ENCODE results near the gene NIN. TPM values are rescaled to one million over a fixed set of nuclear protein-coding genes. Genes with fewer than 3 reads are reported as not detected.

NIN gene
- total RNA-seq, 1 donor from 2014 or later = 104 TPM

- TF ChIP-seq CTCF (IDR thresholded peaks at IDR 0.05; ENCODE audit: partially characterized antibody, unreplicated experiment) = no peak
- Mint-ChIP-seq H3K27me3 (ENCODE audit: unreplicated experiment) (no peaks in the 10 kb centered on the region), H3K4me3 (ENCODE audit: unreplicated experiment) (no peak overlapping the region), H3K4me1 (ENCODE audit: low read depth, unreplicated experiment) (no peaks in the 10 kb centered on the region), H3K36me3 (ENCODE audit: unreplicated experiment) (no peaks in the 10 kb centered on the region), H3K9me3 (ENCODE audit: unreplicated experiment) (no peaks in the 10 kb centered on the region), H3K27ac (ENCODE audit: unreplicated experiment) (no peak overlapping the region)
- no peak for DNase-seq
These were observed 91.8 kb downstream of the NIN start for GRCh38 chr14:50739186-50739585.

DNA sequence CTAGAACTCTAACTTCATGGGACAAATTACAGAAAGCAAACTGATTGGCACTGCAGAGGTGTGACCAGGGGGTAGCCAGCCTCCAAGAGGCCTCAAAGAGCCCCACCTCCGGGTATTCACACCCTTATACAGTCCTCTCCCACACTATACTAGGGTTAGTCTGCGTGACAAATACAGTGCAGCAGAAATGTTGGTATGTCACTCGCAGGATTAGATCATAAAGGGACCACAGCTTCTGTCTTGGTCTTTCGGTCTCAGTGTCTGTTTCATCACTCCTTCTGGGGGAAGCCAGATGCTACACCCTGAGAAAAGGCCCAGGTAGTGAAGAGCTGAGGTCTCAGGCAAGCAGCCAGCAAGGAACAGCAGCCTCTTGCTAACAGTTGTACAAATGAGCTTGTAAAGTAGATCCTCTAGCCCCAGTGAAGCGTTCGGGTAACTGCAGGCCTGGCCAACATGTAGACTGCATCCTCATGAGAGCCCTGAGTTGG, 94.0 kb downstream of the NIN start:
- Mint-ChIP-seq H3K4me3 (ENCODE audit: unreplicated experiment) (no peak overlapping the region), H3K4me1 (ENCODE audit: low read depth, unreplicated experiment) (no peaks in the 10 kb centered on the region), H3K27me3 (ENCODE audit: unreplicated experiment) (no peaks in the 10 kb centered on the region), H3K9me3 (ENCODE audit: unreplicated experiment) (no peaks in the 10 kb centered on the region), H3K27ac (ENCODE audit: unreplicated experiment) (no peak overlapping the region), H3K36me3 (ENCODE audit: unreplicated experiment) (no peaks in the 10 kb centered on the region)
- TF ChIP-seq CTCF (IDR thresholded peaks at IDR 0.05; ENCODE audit: partially characterized antibody, unreplicated experiment) = no peak
- no peak for DNase-seq

DNA sequence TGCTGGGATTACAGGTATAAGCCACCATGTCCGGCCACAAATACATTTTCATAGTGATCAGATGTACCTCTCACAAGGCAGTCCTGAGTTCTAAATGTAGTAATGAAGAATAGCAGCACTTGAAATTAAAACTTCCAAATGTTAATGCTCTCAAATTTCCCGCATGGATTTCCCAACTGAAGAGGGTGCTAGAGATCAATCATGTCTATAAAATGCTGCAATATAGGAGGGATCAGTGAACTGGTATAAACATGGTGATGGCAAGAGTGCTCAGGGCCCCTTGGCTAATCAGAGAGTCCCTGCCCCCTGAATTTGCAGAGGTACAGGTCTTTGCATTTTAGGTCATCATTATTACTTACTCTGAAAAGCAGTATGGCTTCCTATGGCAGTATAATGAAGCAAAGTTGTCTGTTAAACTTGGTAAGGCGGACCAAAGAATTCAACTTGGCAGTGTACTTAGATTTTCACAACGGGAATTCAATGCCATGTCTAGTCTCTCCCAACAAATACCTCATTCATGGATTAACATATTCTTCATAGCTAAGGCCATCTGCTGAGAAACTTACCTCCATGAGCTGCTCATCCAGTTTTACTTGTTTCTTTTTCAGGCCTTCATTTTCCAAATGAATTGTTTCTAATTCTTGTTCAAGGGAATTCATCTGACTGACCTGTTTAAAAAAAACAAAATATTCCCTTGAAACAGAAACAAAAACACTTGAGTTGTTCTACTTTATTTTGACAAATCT, 95.8 kb downstream of the NIN start:
- H3K27me3 Mint-ChIP-seq (ENCODE audit: unreplicated experiment) = no peaks in the 10 kb centered on the region
- no peaks in the 10 kb centered on the region for H3K4me1 Mint-ChIP-seq (ENCODE audit: low read depth, unreplicated experiment)
- peaks cover 2% of the 10 kb centered on the region for H3K36me3 Mint-ChIP-seq (ENCODE audit: unreplicated experiment)
- no peak overlapping the region for H3K4me3 Mint-ChIP-seq (ENCODE audit: unreplicated experiment)
- no peak for TF ChIP-seq CTCF (IDR thresholded peaks at IDR 0.05; ENCODE audit: partially characterized antibody, unreplicated experiment)
- no peak overlapping the region for H3K27ac Mint-ChIP-seq (ENCODE audit: unreplicated experiment)
- H3K9me3 Mint-ChIP-seq (ENCODE audit: unreplicated experiment) = no peaks in the 10 kb centered on the region
- DNase-seq = no peak

GRCh38 chr14:50733494-50733893, 97.5 kb downstream of the NIN start:
- no peak for TF ChIP-seq CTCF (IDR thresholded peaks at IDR 0.05; ENCODE audit: partially characterized antibody, unreplicated experiment)
- no peak for DNase-seq
- no peak overlapping the region for H3K27ac Mint-ChIP-seq (ENCODE audit: unreplicated experiment)
- no peaks in the 10 kb centered on the region for H3K9me3 Mint-ChIP-seq (ENCODE audit: unreplicated experiment)
- H3K4me3 Mint-ChIP-seq (ENCODE audit: unreplicated experiment) = no peak overlapping the region
- H3K27me3 Mint-ChIP-seq (ENCODE audit: unreplicated experiment) = no peaks in the 10 kb centered on the region
- H3K4me1 Mint-ChIP-seq (ENCODE audit: low read depth, unreplicated experiment) = no peaks in the 10 kb centered on the region
- peaks cover 6% of the 10 kb centered on the region for H3K36me3 Mint-ChIP-seq (ENCODE audit: unreplicated experiment)

- no peaks in the 10 kb centered on the region for H3K9me3 Mint-ChIP-seq (ENCODE audit: unreplicated experiment)
- no peak overlapping the region for H3K4me3 Mint-ChIP-seq (ENCODE audit: unreplicated experiment)
- H3K4me1 Mint-ChIP-seq (ENCODE audit: low read depth, unreplicated experiment) = no peaks in the 10 kb centered on the region
- peaks cover 1% of the 10 kb centered on the region for H3K27me3 Mint-ChIP-seq (ENCODE audit: unreplicated experiment)
- H3K36me3 Mint-ChIP-seq (ENCODE audit: unreplicated experiment) = peaks cover 6% of the 10 kb centered on the region
- no peak overlapping the region for H3K27ac Mint-ChIP-seq (ENCODE audit: unreplicated experiment)
- TF ChIP-seq CTCF (IDR thresholded peaks at IDR 0.05; ENCODE audit: partially characterized antibody, unreplicated experiment) = no peak
- no peak for DNase-seq
These were observed 102.1 kb downstream of the NIN start for GRCh38 chr14:50728836-50729235.
